GM21447 (cell line): ENCODE results near the gene INPP5A.

Source experiments
- ATAC-seq: cut with Tn5 transposase; IDR thresholded peaks from one replicate; pipeline ENCODE4 v1.9.1; 2021; ENCODE audit not compliant: unreplicated experiment

Gene INPP5A

GRCh38 chr10:132642732-132643008 is 105.1 kb downstream of the INPP5A start:
- no peak for ATAC-seq

GRCh38 chr10:132643709-132644526 is 106.3 kb downstream of the INPP5A start:
- ATAC-seq = no peak

GRCh38 chr10:132644527-132645246 is 107.1 kb downstream of the INPP5A start:
- no peak for ATAC-seq

GRCh38 chr10:132645247-132645530 is 107.6 kb downstream of the INPP5A start:
- no peak for ATAC-seq

- ATAC-seq = no peak
These were observed 108.2 kb downstream of the INPP5A start for GRCh38 chr10:132645630-132646442.

- ATAC-seq = no peak
These were observed 109.0 kb downstream of the INPP5A start for GRCh38 chr10:132646443-132647097.

- ATAC-seq = no peak
These were observed 109.8 kb downstream of the INPP5A start for GRCh38 chr10:132647424-132647823.

- ATAC-seq = no peak
These were observed 110.7 kb downstream of the INPP5A start for GRCh38 chr10:132648072-132648850.

- ATAC-seq = no peak
These were observed 111.4 kb downstream of the INPP5A start for GRCh38 chr10:132648851-132649528.

- ATAC-seq = no peak
These were observed 112.2 kb downstream of the INPP5A start for GRCh38 chr10:132649651-132650360.

- no peak for ATAC-seq
These were observed 113.1 kb downstream of the INPP5A start for GRCh38 chr10:132650611-132651250.

GRCh38 chr10:132651511-132652029 is 114.0 kb downstream of the INPP5A start:
- no peak for ATAC-seq

- ATAC-seq = no peak
These were observed 114.9 kb downstream of the INPP5A start for GRCh38 chr10:132652446-132652845.

- ATAC-seq = no peak
These were observed 115.5 kb downstream of the INPP5A start for GRCh38 chr10:132652936-132653590.

- no peak for ATAC-seq
These were observed 116.1 kb downstream of the INPP5A start for GRCh38 chr10:132653721-132654120.

GRCh38 chr10:132654121-132654571 is 116.6 kb downstream of the INPP5A start:
- no peak for ATAC-seq

- ATAC-seq = peak; percentile 49
These were observed 117.4 kb downstream of the INPP5A start for GRCh38 chr10:132654708-132655661.
